ENCODE measurements around the gene OR1C1. TPM values are rescaled to one million over a fixed set of nuclear protein-coding genes. Genes with fewer than 3 reads are reported as not detected.

OR1C1 gene
- total and polyA plus RNA-seq, 2 donors (not counting 1 experiment from before 2014, with no cell fraction given) = not detected

DNA sequence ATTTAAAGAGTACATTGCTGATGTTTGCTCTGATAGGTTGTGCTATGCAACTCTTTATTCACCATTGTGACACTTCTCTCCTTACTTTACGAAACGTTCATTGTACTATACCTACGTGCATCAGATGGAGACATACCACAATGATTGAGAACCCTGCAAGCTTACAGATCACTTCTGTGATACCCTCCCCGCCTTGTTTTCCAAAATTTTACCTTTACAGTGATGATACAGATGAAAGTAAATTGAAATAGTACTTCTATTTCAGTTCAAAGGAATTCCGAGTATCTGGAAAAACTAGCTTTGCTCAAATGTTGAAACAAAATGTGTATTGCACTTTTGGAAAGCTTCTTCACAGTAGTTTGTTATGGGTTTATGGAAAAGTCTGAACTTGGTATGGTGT, 18.6 kb downstream of the OR1C1 start:
- Histone ChIP-seq H3K4me1 (ENCODE audit: control insufficient read depth in 2 of 2, insufficient read depth in 2 of 2, low read length in 2 of 2) (no peaks in the 10 kb centered on the region), H3K27me3 (replicated peaks in 1 of 4; ENCODE audit: control extremely low read depth in 1 of 4, control insufficient read depth in 3 of 4, insufficient read depth in 4 of 4, low read length in 3 of 4) (no peaks in the 10 kb centered on the region), H3K79me2 (ENCODE audit: control insufficient read depth, insufficient read depth, low read length) (no peaks in the 10 kb centered on the region), H3K4me2 (replicated peaks; ENCODE audit: low read depth, low read length, poor library complexity, severe bottlenecking) (no peak overlapping the region), H3K9me3 (ENCODE audit: control extremely low read depth in 1 of 3, control insufficient read depth in 2 of 3, insufficient read depth in 1 of 3, low read length in 2 of 3) (no peaks in the 10 kb centered on the region), H3K27ac (ENCODE audit: low read length in 2 of 2) (no peak overlapping the region), H3K4me3 (ENCODE audit: control extremely low read depth in 1 of 5, extremely low read depth in 1 of 5, insufficient read depth in 1 of 5, low read depth in 2 of 5, low read length in 4 of 5) (no peak overlapping the region), H2AFZ (ENCODE audit: insufficient read depth, low read depth, low read length, poor library complexity, severe bottlenecking) (no peak overlapping the region), H4K20me1 (ENCODE audit: control insufficient read depth, insufficient read depth, low read length, poor library complexity, severe bottlenecking) (no peaks in the 10 kb centered on the region), H3K9ac (ENCODE audit: low read length) (no peak overlapping the region), H3K36me3 (replicated peaks in 1 of 2; ENCODE audit: control extremely low read depth in 1 of 2, control insufficient read depth in 1 of 2, extremely low read depth in 1 of 2, insufficient read depth in 2 of 2, low read length in 1 of 2) (no peaks in the 10 kb centered on the region)
- ChIA-PET POLR2A (no interaction called here), CTCF (no interaction called here)
- no peak overlapping the region for H3K4me3 Mint-ChIP-seq
- H3K4me1 Mint-ChIP-seq = no peaks in the 10 kb centered on the region
- ATAC-seq (ENCODE audit: low read depth) (no peak), DNase-seq (no peak)
- WGBS (ENCODE audit: insufficient coverage) = no CpG with 5 or more reads among the region's 5 CpGs
- no peak for TF ChIP-seq EZH2 (IDR thresholded peaks at IDR 0.05; ENCODE audit: borderline replicate concordance, insufficient read depth, low read depth, low read length, poor library complexity, severe bottlenecking)
- TF ChIP-seq, protein P1, sequence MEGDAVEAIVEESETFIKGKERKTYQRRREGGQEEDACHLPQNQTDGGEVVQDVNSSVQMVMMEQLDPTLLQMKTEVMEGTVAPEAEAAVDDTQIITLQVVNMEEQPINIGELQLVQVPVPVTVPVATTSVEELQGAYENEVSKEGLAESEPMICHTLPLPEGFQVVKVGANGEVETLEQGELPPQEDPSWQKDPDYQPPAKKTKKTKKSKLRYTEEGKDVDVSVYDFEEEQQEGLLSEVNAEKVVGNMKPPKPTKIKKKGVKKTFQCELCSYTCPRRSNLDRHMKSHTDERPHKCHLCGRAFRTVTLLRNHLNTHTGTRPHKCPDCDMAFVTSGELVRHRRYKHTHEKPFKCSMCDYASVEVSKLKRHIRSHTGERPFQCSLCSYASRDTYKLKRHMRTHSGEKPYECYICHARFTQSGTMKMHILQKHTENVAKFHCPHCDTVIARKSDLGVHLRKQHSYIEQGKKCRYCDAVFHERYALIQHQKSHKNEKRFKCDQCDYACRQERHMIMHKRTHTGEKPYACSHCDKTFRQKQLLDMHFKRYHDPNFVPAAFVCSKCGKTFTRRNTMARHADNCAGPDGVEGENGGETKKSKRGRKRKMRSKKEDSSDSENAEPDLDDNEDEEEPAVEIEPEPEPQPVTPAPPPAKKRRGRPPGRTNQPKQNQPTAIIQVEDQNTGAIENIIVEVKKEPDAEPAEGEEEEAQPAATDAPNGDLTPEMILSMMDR (IDR thresholded peaks at IDR 0.05) = no peak
- H3K27me3 Mint-ChIP-seq = peaks cover 3% of the 10 kb centered on the region
- H3K9me3 Mint-ChIP-seq (ENCODE audit: insufficient read depth) = no peaks in the 10 kb centered on the region
- no peak overlapping the region for H3K27ac Mint-ChIP-seq
- intact Hi-C loops (cut with micrococcal nuclease) = no loop called here

DNA sequence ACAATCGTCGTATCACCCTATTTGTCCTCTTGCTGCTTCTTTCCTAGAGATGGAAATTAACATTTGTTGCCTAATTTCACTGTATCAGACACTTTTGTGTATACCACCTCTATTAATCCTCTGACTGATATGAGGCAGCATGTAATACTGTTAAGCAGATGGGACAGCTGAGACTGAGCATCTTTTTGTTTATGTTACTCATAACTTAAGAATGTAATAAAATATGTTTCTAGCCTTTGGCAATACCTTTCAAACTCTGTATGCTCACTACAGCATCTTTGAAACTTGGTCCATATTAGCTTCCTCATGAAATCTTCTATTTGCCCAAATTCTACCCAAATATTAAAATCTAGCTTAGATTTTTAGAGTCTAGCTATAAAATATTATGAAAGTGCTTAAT, 19.6 kb downstream of the OR1C1 start:
- no peak overlapping the region for H3K4me3 Mint-ChIP-seq
- WGBS (ENCODE audit: insufficient coverage) = no CpG with 5 or more reads among the region's 2 CpGs
- POLR2A ChIA-PET = no interaction called here
- H3K9ac ChIP-seq (ENCODE audit: low read length) = no peak overlapping the region
- no peaks in the 10 kb centered on the region for H3K36me3 ChIP-seq (replicated peaks in 1 of 2; ENCODE audit: control extremely low read depth in 1 of 2, control insufficient read depth in 1 of 2, extremely low read depth in 1 of 2, insufficient read depth in 2 of 2, low read length in 1 of 2)
- no peak overlapping the region for H3K27ac ChIP-seq (ENCODE audit: low read length in 2 of 2)
- no peaks in the 10 kb centered on the region for H4K20me1 ChIP-seq (ENCODE audit: control insufficient read depth, insufficient read depth, low read length, poor library complexity, severe bottlenecking)
- H3K4me3 ChIP-seq (ENCODE audit: control extremely low read depth in 1 of 5, extremely low read depth in 1 of 5, insufficient read depth in 1 of 5, low read depth in 2 of 5, low read length in 4 of 5) = no peak overlapping the region
- no peak for DNase-seq
- intact Hi-C loops (cut with micrococcal nuclease) = no loop called here
- H3K79me2 ChIP-seq (ENCODE audit: control insufficient read depth, insufficient read depth, low read length) = no peaks in the 10 kb centered on the region
- H3K4me2 ChIP-seq (replicated peaks; ENCODE audit: low read depth, low read length, poor library complexity, severe bottlenecking) = no peak overlapping the region
- no peaks in the 10 kb centered on the region for H3K27me3 ChIP-seq (replicated peaks in 1 of 4; ENCODE audit: control extremely low read depth in 1 of 4, control insufficient read depth in 3 of 4, insufficient read depth in 4 of 4, low read length in 3 of 4)
- no peaks in the 10 kb centered on the region for H3K4me1 ChIP-seq (ENCODE audit: control insufficient read depth in 2 of 2, insufficient read depth in 2 of 2, low read length in 2 of 2)
- CTCF ChIA-PET = no interaction called here
- H3K27ac Mint-ChIP-seq = no peak overlapping the region
- H3K4me1 Mint-ChIP-seq = no peaks in the 10 kb centered on the region
- H2AFZ ChIP-seq (ENCODE audit: insufficient read depth, low read depth, low read length, poor library complexity, severe bottlenecking) = no peak overlapping the region
- H3K9me3 Mint-ChIP-seq (ENCODE audit: insufficient read depth) = no peaks in the 10 kb centered on the region
- TF ChIP-seq, protein P1 (IDR thresholded peaks at IDR 0.05) = no peak
- no peak for TF ChIP-seq EZH2 (IDR thresholded peaks at IDR 0.05; ENCODE audit: borderline replicate concordance, insufficient read depth, low read depth, low read length, poor library complexity, severe bottlenecking)
- H3K9me3 ChIP-seq (ENCODE audit: control extremely low read depth in 1 of 3, control insufficient read depth in 2 of 3, insufficient read depth in 1 of 3, low read length in 2 of 3) = no peaks in the 10 kb centered on the region
- peaks cover 3% of the 10 kb centered on the region for H3K27me3 Mint-ChIP-seq
- ATAC-seq (ENCODE audit: low read depth) = no peak
